ENCODE data around the gene C2CD4B.

C2CD4B gene

GRCh38 chr15:62141643-62142588 lies 23.2 kb downstream of the C2CD4B start:
- H3K4me3 ChIP-seq (ENCODE audit: low read depth, low read length), result no peak overlapping the region
- in situ Hi-C loops (cut with HindIII; ENCODE audit: low pct_ligation_motif_present, low sequenced_read_pairs), result no loop called here

GRCh38 chr15:62141200-62141599 lies 23.9 kb downstream of the C2CD4B start:
- no peak for DNase-seq
- TF ChIP-seq CTCF (IDR thresholded peaks at IDR 0.05; ENCODE audit: low read depth, low read length, missing control alignments), result no peak
- in situ Hi-C loops (cut with HindIII; ENCODE audit: low pct_ligation_motif_present, low sequenced_read_pairs), result no loop called here
- Histone ChIP-seq H3K4me3 (ENCODE audit: low read depth, low read length) (no peak overlapping the region), H3K27ac (no peak overlapping the region), H3K36me3 (replicated peaks) (no peaks in the 10 kb centered on the region), H3K27me3 (replicated peaks) (no peaks in the 10 kb centered on the region)

More at GRCh38 chr15:62141643-62142588, 23.2 kb downstream of the C2CD4B start:
- TF ChIP-seq CTCF (IDR thresholded peaks at IDR 0.05; ENCODE audit: low read depth, low read length, missing control alignments), result no peak
- DNase-seq, result no peak
- Histone ChIP-seq H3K27me3 (replicated peaks) (no peaks in the 10 kb centered on the region), H3K36me3 (replicated peaks) (no peaks in the 10 kb centered on the region), H3K27ac (no peak overlapping the region)

- no peaks in the 10 kb centered on the region for H3K36me3 ChIP-seq (replicated peaks)
- H3K27ac ChIP-seq, result no peak overlapping the region
- no peak for TF ChIP-seq CTCF (IDR thresholded peaks at IDR 0.05; ENCODE audit: low read depth, low read length, missing control alignments)
- peak; percentile 67 for DNase-seq
- in situ Hi-C loops (cut with HindIII; ENCODE audit: low pct_ligation_motif_present, low sequenced_read_pairs), result no loop called here
- H3K27me3 ChIP-seq (replicated peaks), result no peaks in the 10 kb centered on the region
- H3K4me3 ChIP-seq (ENCODE audit: low read depth, low read length), result no peak overlapping the region
Observed at GRCh38 chr15:62138124-62138523, 27.0 kb downstream of the C2CD4B start.

DNA sequence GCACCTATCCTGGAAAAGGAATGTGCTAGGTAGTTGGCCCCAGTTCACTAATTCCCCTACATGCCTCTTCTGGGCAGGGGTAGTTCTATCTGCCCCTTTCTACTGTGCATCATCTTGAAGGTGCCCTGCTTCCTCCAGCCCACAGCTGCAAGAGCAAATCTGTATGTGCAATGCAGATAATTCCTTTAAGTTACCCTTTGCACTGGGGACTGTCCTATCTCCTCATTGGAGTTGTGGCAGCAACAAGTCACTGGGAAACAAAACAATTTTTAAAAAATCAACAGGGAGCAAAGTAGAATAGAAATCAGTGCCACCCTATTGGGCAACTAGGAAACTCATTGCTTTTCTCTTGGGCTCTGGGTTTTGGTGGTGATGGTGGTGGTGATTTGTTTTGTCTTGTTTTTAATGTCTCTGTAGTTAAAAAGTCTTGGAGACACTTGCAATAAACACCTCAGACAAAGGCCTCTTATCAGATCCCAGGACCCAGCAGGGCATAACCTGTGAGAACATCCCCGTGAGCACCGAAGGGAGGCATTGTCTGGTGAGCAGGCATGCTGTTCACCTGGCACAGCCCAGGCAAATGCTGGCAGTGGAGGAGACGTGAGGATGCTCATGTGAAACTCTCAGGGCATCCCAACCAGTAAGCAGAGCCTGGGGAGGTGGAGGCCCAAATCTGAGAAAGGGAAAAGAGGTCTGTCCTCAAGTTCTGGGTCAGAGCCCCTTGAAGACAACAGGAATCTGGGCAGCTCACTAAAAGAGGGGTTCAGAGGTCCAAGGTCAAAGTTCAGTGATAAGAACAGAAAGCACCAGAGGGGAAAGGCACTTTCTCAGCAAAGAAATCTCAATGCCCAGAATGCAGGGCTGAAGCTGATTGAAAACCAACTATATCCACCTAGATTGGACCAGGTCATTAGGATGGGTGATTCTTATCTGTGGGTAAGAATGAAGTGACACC lies 27.9 kb downstream of the C2CD4B start:
- no peaks in the 10 kb centered on the region for H3K36me3 ChIP-seq (replicated peaks)
- H3K4me3 ChIP-seq (ENCODE audit: low read depth, low read length), result no peak overlapping the region
- no peaks in the 10 kb centered on the region for H3K27me3 ChIP-seq (replicated peaks)
- H3K27ac ChIP-seq, result no peak overlapping the region
- no peak for DNase-seq
- in situ Hi-C loops (cut with HindIII; ENCODE audit: low pct_ligation_motif_present, low sequenced_read_pairs), result no loop called here
- no peak for TF ChIP-seq CTCF (IDR thresholded peaks at IDR 0.05; ENCODE audit: low read depth, low read length, missing control alignments)

DNA sequence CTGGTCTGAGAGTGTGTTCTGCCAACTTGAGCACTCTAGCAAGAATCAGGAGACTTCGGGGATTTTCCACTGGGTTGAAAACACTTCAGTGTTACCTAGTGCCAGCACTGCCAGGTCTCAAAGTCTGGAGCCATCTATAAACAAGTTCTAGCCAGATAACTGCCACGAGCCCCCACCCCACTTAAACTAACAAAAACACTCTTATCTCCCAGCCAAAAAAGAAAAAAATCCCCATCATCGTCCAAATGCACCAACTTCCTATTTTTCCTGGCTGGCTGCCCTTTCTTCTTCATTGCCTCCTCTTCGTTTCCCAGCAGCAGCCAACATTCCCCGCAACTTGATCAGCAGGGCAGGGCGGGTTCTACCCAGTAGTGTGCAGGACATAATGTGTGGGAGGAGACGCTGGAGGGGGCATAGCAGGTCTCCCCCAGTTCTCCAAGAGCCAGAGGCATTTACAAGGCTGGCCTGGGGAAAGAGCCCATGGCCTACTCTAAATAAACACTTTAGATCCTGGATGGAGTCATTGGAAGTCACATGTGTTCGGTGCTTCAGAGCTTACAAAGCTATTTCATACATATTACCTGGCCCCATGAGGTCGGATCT lies 29.5 kb downstream of the C2CD4B start:
- peak; percentile 42 for DNase-seq
- no peaks in the 10 kb centered on the region for H3K36me3 ChIP-seq (replicated peaks)
- no peak overlapping the region for H3K27ac ChIP-seq
- H3K27me3 ChIP-seq (replicated peaks), result no peaks in the 10 kb centered on the region
- H3K4me3 ChIP-seq (ENCODE audit: low read depth, low read length), result no peak overlapping the region
- TF ChIP-seq CTCF (IDR thresholded peaks at IDR 0.05; ENCODE audit: low read depth, low read length, missing control alignments), result no peak
- in situ Hi-C loops (cut with HindIII; ENCODE audit: low pct_ligation_motif_present, low sequenced_read_pairs), result no loop called here
